SK-MEL-5 (cell line): ENCODE results near the gene BBX. TPM values are rescaled to one million over a fixed set of nuclear protein-coding genes. Genes with fewer than 3 reads are reported as not detected.

Source experiments
- DNase-seq: peaks from one replicate; pipeline ENCODE4 v3.0.0-alpha.2; 2016; ENCODE audit warnings: low read depth, low spot score
- in situ Hi-C: cut with HindIII; loops from 2 replicates; pipeline ENCODE4 v1.10.0; 2016; ENCODE audit warnings: low sequenced_read_pairs, high pct_unique_total_duplicates, low pct_unique_long_range_greater_than_20kb
- total RNA-seq: library from RNA; depleted of rRNA; stranded (reverse); fragments of >200 nt; shearing (Covaris generic); gene quantifications from 2 replicates; pipeline ENCODE4 v1.2.3, GENCODE V29; 2014

Gene BBX
- total RNA-seq, 1 experiment from 2014 or later = 81.9 TPM

GRCh38 chr3:107664614-107665013 lies 141.9 kb downstream of the BBX start:
- no peak for DNase-seq
- in situ Hi-C loops = no loop called here

DNA sequence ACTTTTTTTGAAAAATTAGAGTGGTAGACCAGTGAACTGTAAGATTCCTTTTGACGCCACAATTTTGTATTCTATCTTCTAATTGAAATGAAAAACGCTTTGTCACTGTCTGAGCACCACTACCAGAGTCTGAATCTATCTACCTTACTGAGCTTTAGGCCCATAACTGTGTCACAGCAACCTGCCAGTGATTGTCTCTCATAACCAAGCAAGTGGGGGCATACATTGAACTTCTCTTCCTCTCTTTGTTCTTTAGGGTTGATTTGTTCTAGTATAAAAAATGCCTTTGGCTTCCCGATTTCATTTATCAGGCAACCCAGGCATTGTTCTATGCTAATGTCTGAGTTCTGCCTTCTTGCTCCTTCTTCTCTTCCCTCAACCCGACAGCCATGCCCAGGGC lies 142.6 kb downstream of the BBX start:
- in situ Hi-C loops = no loop called here
- no peak for DNase-seq

DNA sequence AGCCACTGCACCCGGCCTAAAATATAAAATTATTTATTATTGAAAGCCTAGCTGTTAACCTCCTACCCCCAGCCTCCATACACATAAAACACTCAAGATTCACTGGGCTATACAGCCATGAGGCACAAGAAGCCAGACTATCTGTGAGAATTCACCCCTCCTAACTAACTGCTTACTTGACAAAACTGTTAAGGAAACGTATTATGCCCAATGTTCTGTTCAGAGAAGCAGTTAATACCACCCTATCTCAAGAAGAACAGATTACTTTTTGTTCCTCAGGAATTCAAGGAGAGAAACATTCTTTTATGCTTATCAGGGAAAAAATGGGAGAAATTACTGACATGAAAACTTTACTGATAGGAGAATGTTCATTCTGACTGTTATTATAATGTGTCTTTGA lies 144.1 kb downstream of the BBX start:
- DNase-seq = no peak
- in situ Hi-C loops = no loop called here

- in situ Hi-C loops = no loop called here
- no peak for DNase-seq
Observed at GRCh38 chr3:107668416-107668815, 145.7 kb downstream of the BBX start.

- in situ Hi-C loops = no loop called here
- DNase-seq = no peak
Observed at GRCh38 chr3:107668963-107669362, 146.2 kb downstream of the BBX start.

DNA sequence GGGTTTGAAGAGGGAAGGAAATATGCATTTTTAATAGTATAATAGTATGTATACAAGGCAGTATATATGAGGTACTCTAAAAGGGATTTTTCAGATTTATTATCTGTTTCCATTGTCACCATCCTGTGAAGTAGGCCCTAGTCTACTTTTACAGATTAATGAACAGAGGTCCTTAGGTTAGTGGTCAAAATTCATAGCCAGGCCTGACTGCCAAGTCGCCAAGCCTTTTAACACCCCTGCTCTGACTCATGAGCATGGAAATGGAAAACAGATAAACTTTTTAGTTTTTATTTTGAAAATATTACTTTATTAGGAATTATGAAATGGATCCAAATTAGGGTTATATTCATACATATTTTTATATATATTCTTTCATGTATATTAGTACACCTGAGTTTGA lies 146.9 kb downstream of the BBX start:
- DNase-seq = no peak
- in situ Hi-C loops = no loop called here

GRCh38 chr3:107670986-107671385 lies 148.2 kb downstream of the BBX start:
- in situ Hi-C loops = no loop called here
- no peak for DNase-seq

- peak; percentile 10 for DNase-seq
- in situ Hi-C loops = no loop called here
Observed at GRCh38 chr3:107674371-107674770, 151.6 kb downstream of the BBX start.

GRCh38 chr3:107675233-107675900 lies 152.6 kb downstream of the BBX start:
- in situ Hi-C loops = no loop called here
- DNase-seq = no peak

GRCh38 chr3:107676469-107677309 lies 153.9 kb downstream of the BBX start:
- DNase-seq = peak; percentile 56
- in situ Hi-C loops = no loop called here

DNA sequence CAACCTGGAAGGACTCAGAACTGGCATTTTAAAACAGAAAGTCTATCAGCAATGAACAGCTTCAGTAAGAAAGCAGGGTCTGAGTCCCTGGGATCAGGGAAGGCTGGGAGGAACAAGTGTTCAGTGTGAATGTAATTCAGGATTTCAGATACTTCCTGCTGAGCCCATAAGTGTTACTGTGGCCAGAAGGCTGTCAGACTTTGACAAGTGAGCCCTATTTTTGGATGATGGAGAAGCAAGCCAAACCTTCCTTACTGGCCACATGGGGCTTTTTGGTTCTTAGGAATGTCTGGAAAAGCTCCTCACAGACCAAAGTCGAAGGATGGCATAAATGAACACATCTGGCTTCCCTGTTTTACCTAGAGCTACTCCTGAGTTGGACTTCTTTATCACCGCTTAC lies 157.2 kb downstream of the BBX start:
- no peak for DNase-seq
- in situ Hi-C loops = no loop called here

DNA sequence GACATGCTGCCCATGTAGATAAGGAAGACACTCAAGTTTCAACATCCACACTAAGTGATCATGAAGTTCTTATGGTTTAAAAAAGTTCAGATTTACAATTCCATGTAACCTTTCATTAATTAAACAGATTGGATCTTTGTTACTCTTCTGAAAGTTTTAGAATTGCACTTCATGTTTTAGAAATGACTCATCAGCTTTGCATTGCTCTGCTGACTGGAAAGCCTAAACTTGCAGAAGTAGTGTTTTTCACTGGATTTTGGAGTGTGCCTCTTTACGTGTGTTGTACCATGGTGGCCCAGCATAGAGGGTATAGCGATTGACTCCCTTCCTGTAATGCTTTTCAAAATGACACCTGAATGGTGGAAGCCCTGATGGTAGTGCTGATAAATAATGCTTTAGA lies 157.9 kb downstream of the BBX start:
- in situ Hi-C loops = no loop called here
- no peak for DNase-seq

- in situ Hi-C loops = no loop called here
- no peak for DNase-seq
Observed at GRCh38 chr3:107681396-107681795, 158.6 kb downstream of the BBX start.

DNA sequence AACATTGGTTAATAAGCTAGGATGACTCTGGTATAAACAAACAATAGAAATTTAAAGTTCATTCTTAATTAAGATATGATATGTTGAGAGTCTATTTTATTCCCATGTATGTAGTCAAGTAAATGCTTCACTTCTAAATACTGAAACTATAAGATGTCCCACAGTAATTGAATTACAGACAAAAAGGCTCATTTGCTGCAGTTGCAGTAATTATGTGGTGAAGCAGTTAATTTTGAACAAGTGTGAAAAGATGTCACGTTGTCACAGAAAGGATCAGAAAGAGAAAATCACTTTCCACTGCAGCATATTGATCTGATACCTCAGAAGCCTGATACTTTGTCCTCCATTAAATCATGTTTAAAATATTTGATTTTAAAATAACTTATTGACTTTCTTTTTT lies 159.8 kb downstream of the BBX start:
- in situ Hi-C loops = no loop called here
- no peak for DNase-seq

DNA sequence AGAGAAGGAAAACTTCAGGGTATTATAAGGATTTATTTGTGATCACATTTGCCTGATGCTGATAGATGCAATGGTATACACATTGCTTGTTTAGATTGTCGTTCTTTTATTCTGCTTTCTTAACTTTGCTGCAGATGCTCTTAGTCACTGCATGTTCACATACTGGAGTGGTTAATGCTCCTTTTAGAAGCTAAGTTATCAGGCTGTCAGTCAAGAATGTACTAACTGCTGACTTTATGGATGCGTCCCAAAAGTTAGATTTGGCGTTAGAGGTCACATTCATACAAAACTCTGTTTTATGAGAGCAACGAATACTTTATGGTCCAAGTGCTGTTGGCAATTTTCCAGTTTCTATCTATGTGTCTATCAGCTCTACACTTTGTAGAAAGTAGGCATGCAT lies 160.7 kb downstream of the BBX start:
- no peak for DNase-seq
- in situ Hi-C loops = no loop called here

- in situ Hi-C loops = no loop called here
- DNase-seq = no peak
Observed at GRCh38 chr3:107684431-107684925, 161.7 kb downstream of the BBX start.

DNA sequence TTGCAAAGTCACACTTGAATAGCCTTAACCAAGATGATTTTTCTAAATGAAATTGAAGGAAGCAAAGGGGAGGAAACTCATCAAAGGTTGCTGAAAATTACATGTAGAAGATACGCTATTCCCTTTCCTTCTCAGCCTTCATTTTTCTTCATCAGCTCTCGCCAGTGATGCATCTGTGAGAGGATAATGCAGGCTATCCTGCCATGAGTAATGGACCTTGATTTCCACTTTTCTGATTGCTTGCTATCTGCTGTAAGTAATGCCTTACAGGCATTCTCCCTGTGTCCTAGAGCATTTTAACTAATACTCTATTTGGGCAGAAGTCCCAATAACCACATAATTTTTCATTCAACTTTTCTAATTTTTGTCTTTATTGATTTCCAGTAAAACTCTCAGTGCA lies 162.6 kb downstream of the BBX start:
- in situ Hi-C loops = no loop called here
- DNase-seq = no peak

- in situ Hi-C loops = no loop called here
- DNase-seq = no peak
Observed at GRCh38 chr3:107687056-107687581, 164.4 kb downstream of the BBX start.

DNA sequence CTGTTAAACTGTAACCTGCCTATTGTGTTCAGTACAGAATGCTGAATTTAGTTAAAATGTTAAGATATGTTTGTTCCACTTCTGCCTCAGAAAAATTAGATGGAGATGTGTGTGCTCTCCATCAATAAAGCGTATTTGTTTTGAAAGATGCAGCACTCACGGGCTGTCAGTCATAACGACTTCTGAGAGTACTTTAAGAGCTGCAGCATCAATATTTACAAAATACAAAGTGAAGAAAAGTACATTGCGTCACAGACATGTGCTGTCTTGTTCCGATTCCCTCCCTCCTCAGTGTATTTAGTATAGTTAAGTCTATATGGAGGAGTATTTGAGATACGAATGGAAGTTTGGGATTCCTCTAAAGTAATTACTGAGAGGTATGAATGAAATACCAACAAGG lies 166.6 kb downstream of the BBX start:
- DNase-seq = no peak
- in situ Hi-C loops = no loop called here
